Esophagus squamous epithelium (tissue), 4 donors: ENCODE measurements around the gene MLLT3.

Source experiments
- POLR2A ChIP-seq, 4 donors: fragments of 450-650 bp; IDR thresholded peaks; one replicate each; pipeline ENCODE4 v1.6.1; 2017; ENCODE audit warnings: antibody characterized with exemption in 4 of 4, mild to moderate bottlenecking in 4 of 4, moderate library complexity in 3 of 4
- TF ChIP-seq, protein P1 (sequence below), 6 experiments: fragments of 450-650 bp in 4 of 6; fragments of 200-600 bp in 2 of 6; sonication (generic) in 2 of 6; IDR thresholded peaks; one replicate each; pipeline ENCODE4 v1.5.1; 2016 to 2019; ENCODE audit warnings: antibody characterized with exemption in 6 of 6, mild to moderate bottlenecking in 4 of 6, moderate library complexity in 4 of 6

DNA sequence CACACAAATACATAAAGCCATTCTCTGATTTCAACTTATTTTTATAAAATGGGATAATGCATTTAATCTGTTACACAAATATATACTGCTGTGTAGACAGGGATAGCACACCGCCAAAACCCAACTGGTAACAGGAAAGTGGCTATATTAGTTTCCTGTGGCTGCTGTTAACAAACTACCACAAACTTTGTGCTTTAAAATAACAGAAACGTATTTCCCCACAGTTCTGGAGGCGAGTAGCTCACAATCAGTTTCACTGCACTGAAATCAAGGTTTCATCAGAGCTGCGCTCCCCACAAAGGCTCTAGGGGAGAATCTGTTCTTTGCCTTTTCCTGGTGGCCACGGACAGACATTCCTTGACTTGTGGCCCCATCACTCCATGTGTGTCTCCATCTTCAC is 94.0 kb downstream of the MLLT3 start:
- TF ChIP-seq, protein P1, sequence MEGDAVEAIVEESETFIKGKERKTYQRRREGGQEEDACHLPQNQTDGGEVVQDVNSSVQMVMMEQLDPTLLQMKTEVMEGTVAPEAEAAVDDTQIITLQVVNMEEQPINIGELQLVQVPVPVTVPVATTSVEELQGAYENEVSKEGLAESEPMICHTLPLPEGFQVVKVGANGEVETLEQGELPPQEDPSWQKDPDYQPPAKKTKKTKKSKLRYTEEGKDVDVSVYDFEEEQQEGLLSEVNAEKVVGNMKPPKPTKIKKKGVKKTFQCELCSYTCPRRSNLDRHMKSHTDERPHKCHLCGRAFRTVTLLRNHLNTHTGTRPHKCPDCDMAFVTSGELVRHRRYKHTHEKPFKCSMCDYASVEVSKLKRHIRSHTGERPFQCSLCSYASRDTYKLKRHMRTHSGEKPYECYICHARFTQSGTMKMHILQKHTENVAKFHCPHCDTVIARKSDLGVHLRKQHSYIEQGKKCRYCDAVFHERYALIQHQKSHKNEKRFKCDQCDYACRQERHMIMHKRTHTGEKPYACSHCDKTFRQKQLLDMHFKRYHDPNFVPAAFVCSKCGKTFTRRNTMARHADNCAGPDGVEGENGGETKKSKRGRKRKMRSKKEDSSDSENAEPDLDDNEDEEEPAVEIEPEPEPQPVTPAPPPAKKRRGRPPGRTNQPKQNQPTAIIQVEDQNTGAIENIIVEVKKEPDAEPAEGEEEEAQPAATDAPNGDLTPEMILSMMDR (IDR thresholded peaks at IDR 0.05): no peak
- TF ChIP-seq POLR2A (IDR thresholded peaks at IDR 0.05): no peak
